ENCODE data around the gene MAPK9. TPM values are rescaled to one million over a fixed set of nuclear protein-coding genes. Genes with fewer than 3 reads are reported as not detected.

Gene MAPK9
- total and polyA plus RNA-seq, 10 donors: 8.9 to 38.5 (median 33.2) TPM

DNA sequence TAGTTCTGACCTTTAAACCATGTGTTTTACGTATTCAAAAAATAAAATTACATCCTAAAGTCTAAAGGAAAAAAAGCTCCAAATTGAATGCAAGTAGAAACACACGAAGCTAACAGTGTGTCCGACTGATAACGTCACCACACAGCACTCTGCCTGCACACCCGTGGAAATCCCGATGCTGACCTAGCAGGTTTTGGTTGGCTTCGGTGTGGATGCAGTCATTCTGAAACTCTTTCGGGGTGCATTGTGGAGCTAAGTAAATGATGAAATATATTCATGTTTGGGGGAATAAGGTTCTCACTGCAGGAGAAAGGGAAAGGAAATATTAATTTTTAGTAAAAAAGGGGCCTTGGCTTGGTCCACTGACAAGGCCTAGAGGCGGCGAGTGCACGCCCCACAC, 84.9 kb downstream of the MAPK9 start:
- Histone ChIP-seq H3K9me3 (no peaks in the 10 kb centered on the region), H3K36me3 (no peaks in the 10 kb centered on the region), H3K4me3 (no peak overlapping the region), H3K27me3 (replicated peaks in 1 of 7) (peaks cover 0 to 62% (median 34%) of the 10 kb centered on the region in 7 donors), H3K4me1 (peaks cover 3 to 13% (median 7%) of the 10 kb centered on the region in 6 donors), H3K27ac (no peak overlapping the region)
- DNase-seq: no peak
- no peak for TF ChIP-seq POLR2AphosphoS5 (IDR thresholded peaks at IDR 0.05)
- TF ChIP-seq, protein P1, sequence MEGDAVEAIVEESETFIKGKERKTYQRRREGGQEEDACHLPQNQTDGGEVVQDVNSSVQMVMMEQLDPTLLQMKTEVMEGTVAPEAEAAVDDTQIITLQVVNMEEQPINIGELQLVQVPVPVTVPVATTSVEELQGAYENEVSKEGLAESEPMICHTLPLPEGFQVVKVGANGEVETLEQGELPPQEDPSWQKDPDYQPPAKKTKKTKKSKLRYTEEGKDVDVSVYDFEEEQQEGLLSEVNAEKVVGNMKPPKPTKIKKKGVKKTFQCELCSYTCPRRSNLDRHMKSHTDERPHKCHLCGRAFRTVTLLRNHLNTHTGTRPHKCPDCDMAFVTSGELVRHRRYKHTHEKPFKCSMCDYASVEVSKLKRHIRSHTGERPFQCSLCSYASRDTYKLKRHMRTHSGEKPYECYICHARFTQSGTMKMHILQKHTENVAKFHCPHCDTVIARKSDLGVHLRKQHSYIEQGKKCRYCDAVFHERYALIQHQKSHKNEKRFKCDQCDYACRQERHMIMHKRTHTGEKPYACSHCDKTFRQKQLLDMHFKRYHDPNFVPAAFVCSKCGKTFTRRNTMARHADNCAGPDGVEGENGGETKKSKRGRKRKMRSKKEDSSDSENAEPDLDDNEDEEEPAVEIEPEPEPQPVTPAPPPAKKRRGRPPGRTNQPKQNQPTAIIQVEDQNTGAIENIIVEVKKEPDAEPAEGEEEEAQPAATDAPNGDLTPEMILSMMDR (IDR thresholded peaks at IDR 0.05 in 8 of 11, conservative IDR thresholded peaks at IDR 0.05 in 3 of 11): no peak
- TF ChIP-seq POLR2A (IDR thresholded peaks at IDR 0.05): no peak
- intact Hi-C loops (cut with DNase I; ENCODE audit: low total_unique reads): loop anchor here (5.0 kb wide), 1 partner anchor 80 kb away; no protein-coding TSS in a partner anchor
- 80 to 92% (median 88%) methylated on average over 11 of the region's 11 CpGs for WGBS, 5 donors

DNA sequence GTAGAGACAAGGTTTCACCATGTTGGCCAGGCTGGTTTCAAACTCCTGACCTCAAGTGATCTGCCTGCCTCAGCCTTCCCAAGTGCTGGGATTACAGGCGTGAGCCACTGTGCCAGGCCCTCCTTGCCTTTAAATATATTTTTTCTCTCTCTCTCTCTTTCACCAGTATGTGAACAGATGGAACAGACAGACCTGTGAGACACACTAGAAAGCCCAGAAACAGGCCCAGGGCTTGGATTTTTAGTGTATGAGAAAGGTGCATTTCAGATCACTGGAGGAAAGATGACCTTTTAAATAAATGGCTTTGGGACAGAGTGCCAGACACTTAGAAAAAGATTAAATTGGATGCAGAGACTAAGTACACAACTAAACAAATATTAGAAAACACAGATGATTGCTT, 86.0 kb downstream of the MAPK9 start:
- TF ChIP-seq, protein P1 (IDR thresholded peaks at IDR 0.05 in 8 of 11, conservative IDR thresholded peaks at IDR 0.05 in 3 of 11): no peak
- no peak for TF ChIP-seq POLR2AphosphoS5 (IDR thresholded peaks at IDR 0.05)
- no peak for TF ChIP-seq POLR2A (IDR thresholded peaks at IDR 0.05)
- intact Hi-C loops (cut with DNase I; ENCODE audit: low total_unique reads): loop anchor here (5.0 kb wide), 1 partner anchor 79 kb away; no protein-coding TSS in a partner anchor

DNA sequence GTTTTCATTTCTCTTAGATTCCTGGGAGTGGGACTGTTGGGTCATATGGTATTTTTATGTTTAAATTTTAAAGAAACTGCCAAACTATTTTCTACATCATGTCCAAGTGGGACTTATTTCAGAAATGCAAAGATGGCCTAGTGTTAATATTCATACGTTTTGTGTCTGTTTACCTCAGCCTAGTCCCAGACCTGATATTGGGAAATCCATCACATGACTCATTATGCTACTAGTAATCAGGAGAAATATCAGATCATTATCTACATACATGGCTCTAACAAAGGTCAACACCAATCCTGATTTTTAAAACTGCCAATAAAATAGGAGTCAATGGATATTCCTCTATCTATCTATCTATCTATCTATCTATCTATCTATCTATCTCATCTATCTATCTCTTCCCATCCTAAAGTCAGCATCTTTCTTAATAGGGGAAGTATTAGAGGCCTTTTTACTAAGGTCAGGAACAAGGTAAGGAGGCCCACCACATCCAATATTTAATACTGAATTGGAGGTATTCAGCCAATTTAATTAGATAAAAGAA, 87.5 kb downstream of the MAPK9 start:
- no peak overlapping the region for H3K27ac ChIP-seq
- H3K4me3 ChIP-seq: no peak overlapping the region
- no peak for DNase-seq
- TF ChIP-seq POLR2AphosphoS5 (IDR thresholded peaks at IDR 0.05): no peak
- TF ChIP-seq, protein P1 (IDR thresholded peaks at IDR 0.05 in 8 of 11, conservative IDR thresholded peaks at IDR 0.05 in 3 of 11): no peak
- no peak for TF ChIP-seq POLR2A (IDR thresholded peaks at IDR 0.05)
- H3K4me1 ChIP-seq: peaks cover 3 to 12% (median 6%) of the 10 kb centered on the region in 6 donors
- H3K27me3 ChIP-seq (replicated peaks in 1 of 7): peaks cover 0 to 36% (median 21%) of the 10 kb centered on the region in 7 donors
- H3K9me3 ChIP-seq: no peaks in the 10 kb centered on the region
- intact Hi-C loops (cut with DNase I; ENCODE audit: low total_unique reads): no loop called here
- WGBS, 5 donors: 74 to 93% (median 78%) methylated on average over 1 of the region's 1 CpG
- H3K36me3 ChIP-seq: no peaks in the 10 kb centered on the region

More for the DNA sequence above, 86.0 kb downstream of the MAPK9 start:
- Histone ChIP-seq H3K36me3 (no peaks in the 10 kb centered on the region), H3K9me3 (no peaks in the 10 kb centered on the region), H3K27ac (no peak overlapping the region), H3K27me3 (replicated peaks in 1 of 7) (peaks cover 0 to 51% (median 30%) of the 10 kb centered on the region in 7 donors), H3K4me3 (no peak overlapping the region), H3K4me1 (peaks cover 3 to 13% (median 7%) of the 10 kb centered on the region in 6 donors)
- DNase-seq: no peak
- 83 to 89% (median 88%) methylated on average over 1 of the region's 1 CpG for WGBS, 5 donors

DNA sequence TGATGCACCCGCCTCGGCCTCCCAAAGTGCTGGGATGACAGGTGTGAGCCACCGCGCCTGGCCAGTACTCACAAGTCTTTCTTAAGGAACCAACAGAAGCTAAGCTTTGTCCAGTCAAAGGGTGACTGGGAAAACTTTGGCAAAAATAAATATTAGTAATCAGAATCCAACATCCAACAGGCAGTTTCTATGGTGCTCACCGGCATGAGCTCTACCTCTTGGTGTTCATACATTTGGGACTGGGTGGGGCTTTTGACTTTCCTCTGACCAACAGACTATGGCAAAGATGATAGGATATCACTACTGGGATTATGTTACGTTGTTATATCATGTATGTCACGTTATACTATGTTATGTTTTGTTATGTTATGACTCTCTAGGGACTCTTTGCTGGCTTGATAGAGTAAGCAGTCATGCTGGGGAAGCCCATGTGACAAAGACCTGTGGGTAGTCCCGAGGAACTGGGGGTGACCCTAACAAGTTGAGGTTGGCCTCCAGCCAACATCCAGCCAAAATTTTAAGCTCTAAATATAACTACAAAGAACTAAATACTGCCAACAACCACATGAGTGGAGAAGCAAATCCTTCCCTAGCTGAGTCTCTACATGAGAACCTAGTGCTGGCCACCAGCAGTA, 88.8 kb downstream of the MAPK9 start:
- TF ChIP-seq POLR2AphosphoS5 (IDR thresholded peaks at IDR 0.05): no peak
- TF ChIP-seq POLR2A (IDR thresholded peaks at IDR 0.05): no peak
- TF ChIP-seq, protein P1 (IDR thresholded peaks at IDR 0.05 in 8 of 11, conservative IDR thresholded peaks at IDR 0.05 in 3 of 11): no peak
- Histone ChIP-seq H3K27ac (no peak overlapping the region), H3K4me1 (peaks cover 0 to 4% (median under 1%) of the 10 kb centered on the region in 6 donors), H3K27me3 (replicated peaks in 1 of 7) (peaks cover 0 to 36% (median 16%) of the 10 kb centered on the region in 7 donors), H3K4me3 (no peak overlapping the region), H3K9me3 (no peaks in the 10 kb centered on the region), H3K36me3 (no peaks in the 10 kb centered on the region)
- DNase-seq: peak; percentile 22
- 82 to 88% (median 83%) methylated on average over 8 of the region's 8 CpGs for WGBS, 5 donors
- intact Hi-C loops (cut with DNase I; ENCODE audit: low total_unique reads): no loop called here

All from spleen (tissue), 11 donors.